ENCODE results near the gene ALCAM. TPM values are rescaled to one million over a fixed set of nuclear protein-coding genes. Genes with fewer than 3 reads are reported as not detected.

ALCAM gene
- total and polyA plus RNA-seq, 2 donors (not counting 3 experiments of a cell fraction or from before 2014, with no cell fraction given), result 46.3 to 118 TPM

GRCh38 chr3:105449414-105449813 lies 82.7 kb downstream of the ALCAM start:
- Histone ChIP-seq H3K27ac (ENCODE audit: insufficient read depth, low read depth, low read length) (no peak overlapping the region), H3K9ac (replicated peaks; ENCODE audit: extremely low read depth, insufficient read depth, low read length) (no peak overlapping the region), H3K36me3 (ENCODE audit: control insufficient read depth in 2 of 2, extremely low read depth in 1 of 2, insufficient read depth in 2 of 2, low read length in 2 of 2) (no peaks in the 10 kb centered on the region), H3K27me3 (ENCODE audit: control insufficient read depth in 2 of 2, insufficient read depth in 2 of 2, low read length in 2 of 2) (no peaks in the 10 kb centered on the region), H4K20me1 (replicated peaks; ENCODE audit: control insufficient read depth, extremely low read depth, insufficient read depth, low read length) (no peaks in the 10 kb centered on the region), H3K4me1 (ENCODE audit: control insufficient read depth, extremely low read depth, insufficient read depth, low read length) (no peaks in the 10 kb centered on the region), H3K4me2 (ENCODE audit: insufficient read depth, low read length) (no peak overlapping the region), H3K9me3 (replicated peaks; ENCODE audit: control insufficient read depth, insufficient read depth, low read length) (no peaks in the 10 kb centered on the region), H3K4me3 (replicated peaks in 1 of 3; ENCODE audit: insufficient read depth in 1 of 3, low read depth in 1 of 3, low read length in 3 of 3) (no peak overlapping the region), H3K79me2 (ENCODE audit: control insufficient read depth, insufficient read depth, low read length) (peaks cover 10% of the 10 kb centered on the region), H2AFZ (ENCODE audit: low read depth, low read length) (no peak overlapping the region), H3K9me1 (replicated peaks; ENCODE audit: control insufficient read depth, extremely low read depth, insufficient read depth, low read length) (no peaks in the 10 kb centered on the region)
- DNase-seq (ENCODE audit: low read depth, low spot score) (no peak), FAIRE-seq (no peak)
- CTCF ChIA-PET, result interaction anchor here (0.8 to 1.3 kb wide), 2 partner anchors 11 to 33 kb away, joined by 3 to 5 read pairs; no protein-coding TSS in a partner anchor
- BruUV-seq (replicated peaks), result no TSS peak
- POLR2A ChIA-PET, result no interaction called here
- TF ChIP-seq MYC (IDR thresholded peaks at IDR 0.05; ENCODE audit: low read depth, low read length) (no peak), POLR2AphosphoS5 (IDR thresholded peaks at IDR 0.05; ENCODE audit: insufficient read depth, low read depth, low read length) (no peak), CTCF (IDR thresholded peaks at IDR 0.05; ENCODE audit: extremely low read depth in 1 of 2, insufficient read depth in 1 of 2, low read depth in 1 of 2, low read length in 2 of 2) (no peak), MAX (IDR thresholded peaks at IDR 0.05; ENCODE audit: insufficient read depth, insufficient read length) (no peak), EZH2 (IDR thresholded peaks at IDR 0.05; ENCODE audit: borderline replicate concordance, low read depth, low read length, severe bottlenecking) (no peak)
- intact Hi-C loops (cut with micrococcal nuclease), result no loop called here
- dilution Hi-C loops (cut with MboI; ENCODE audit: extremely low pct_ligation_motif_present, low sequenced_read_pairs), result no loop called here

- no peak for DNase-seq (ENCODE audit: low read depth, low spot score)
- no peaks in the 10 kb centered on the region for H3K36me3 ChIP-seq (ENCODE audit: control insufficient read depth in 2 of 2, extremely low read depth in 1 of 2, insufficient read depth in 2 of 2, low read length in 2 of 2)
- BruUV-seq (replicated peaks), result no TSS peak
- H3K9me3 ChIP-seq (replicated peaks; ENCODE audit: control insufficient read depth, insufficient read depth, low read length), result no peaks in the 10 kb centered on the region
- ChIA-PET CTCF (interaction anchor here (1.5 kb wide), 1 partner anchor 15 kb away, joined by 4 read pairs; no protein-coding TSS in a partner anchor), POLR2A (no interaction called here)
- TF ChIP-seq EZH2 (IDR thresholded peaks at IDR 0.05; ENCODE audit: borderline replicate concordance, low read depth, low read length, severe bottlenecking), result no peak
- no peak for TF ChIP-seq POLR2AphosphoS5 (IDR thresholded peaks at IDR 0.05; ENCODE audit: insufficient read depth, low read depth, low read length)
- TF ChIP-seq MAX (IDR thresholded peaks at IDR 0.05; ENCODE audit: insufficient read depth, insufficient read length), result no peak
- no peak overlapping the region for H2AFZ ChIP-seq (ENCODE audit: low read depth, low read length)
- H3K27me3 ChIP-seq (ENCODE audit: control insufficient read depth in 2 of 2, insufficient read depth in 2 of 2, low read length in 2 of 2), result no peaks in the 10 kb centered on the region
- peaks cover 8% of the 10 kb centered on the region for H3K4me1 ChIP-seq (ENCODE audit: control insufficient read depth, extremely low read depth, insufficient read depth, low read length)
- peaks cover 3% of the 10 kb centered on the region for H4K20me1 ChIP-seq (replicated peaks; ENCODE audit: control insufficient read depth, extremely low read depth, insufficient read depth, low read length)
- H3K27ac ChIP-seq (ENCODE audit: insufficient read depth, low read depth, low read length), result no peak overlapping the region
- H3K4me2 ChIP-seq (ENCODE audit: insufficient read depth, low read length), result no peak overlapping the region
- no peak overlapping the region for H3K4me3 ChIP-seq (replicated peaks in 1 of 3; ENCODE audit: insufficient read depth in 1 of 3, low read depth in 1 of 3, low read length in 3 of 3)
- no peak overlapping the region for H3K9ac ChIP-seq (replicated peaks; ENCODE audit: extremely low read depth, insufficient read depth, low read length)
- intact Hi-C loops (cut with micrococcal nuclease), result no loop called here
- dilution Hi-C loops (cut with MboI; ENCODE audit: extremely low pct_ligation_motif_present, low sequenced_read_pairs), result no loop called here
- peaks cover 24% of the 10 kb centered on the region for H3K79me2 ChIP-seq (ENCODE audit: control insufficient read depth, insufficient read depth, low read length)
- H3K9me1 ChIP-seq (replicated peaks; ENCODE audit: control insufficient read depth, extremely low read depth, insufficient read depth, low read length), result no peaks in the 10 kb centered on the region
- FAIRE-seq, result no peak
These were observed 89.3 kb downstream of the ALCAM start for GRCh38 chr3:105456017-105456416.
